ENCODE data around the gene WAC. TPM values are rescaled to one million over a fixed set of nuclear protein-coding genes. Genes with fewer than 3 reads are reported as not detected.

The WAC gene
- total and polyA plus RNA-seq, 9 of the 15 experiments (the other 6 are each of a cell fraction or from before 2014, with no cell fraction given): 24.8 to 123 (median 78.2) TPM

DNA sequence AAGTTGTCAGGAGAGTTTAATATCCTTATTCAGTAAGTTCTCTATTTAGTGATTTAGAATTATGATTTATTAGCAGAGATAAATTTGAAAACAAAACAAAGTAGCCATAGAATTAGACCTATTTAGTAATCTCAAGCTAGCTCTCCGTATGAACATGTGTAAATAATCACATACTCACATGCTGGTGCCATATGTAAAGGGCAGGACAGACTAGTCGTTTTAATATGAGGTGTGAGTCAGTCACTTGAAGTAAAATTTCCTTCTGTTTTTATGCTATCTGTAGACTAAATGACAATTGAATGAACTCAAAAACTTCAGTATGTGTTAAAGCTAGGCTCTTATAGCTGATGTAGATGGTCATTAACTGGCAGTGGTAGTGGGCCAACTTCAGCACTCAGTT lies 67.1 kb downstream of the WAC start:
- FAIRE-seq (no peak), ATAC-seq (no peak), DNase-seq (ENCODE audit: extremely low read depth in 1 of 4, low spot score in 3 of 4) (no peak)
- H3K9me1 ChIP-seq (ENCODE audit: control insufficient read depth, insufficient read depth, low read length): no peaks in the 10 kb centered on the region
- no peaks in the 10 kb centered on the region for H3K27me3 ChIP-seq (ENCODE audit: control insufficient read depth in 2 of 2, insufficient read depth in 2 of 2, low read length in 2 of 2)
- H3K4me2 ChIP-seq (ENCODE audit: insufficient read depth, low read length): no peak overlapping the region
- H2AFZ ChIP-seq (ENCODE audit: low read depth, low read length): no peak overlapping the region
- 78% methylated on average over 2 of the region's 2 CpGs for WGBS (ENCODE audit: insufficient coverage, low coverage, missing lambda C conversion rate)
- no peaks in the 10 kb centered on the region for H3K4me1 ChIP-seq (replicated peaks in 1 of 2; ENCODE audit: control insufficient read depth in 2 of 2, insufficient read depth in 2 of 2, low read length in 2 of 2)
- ChIA-PET CTCF (ENCODE audit: low intra/inter-chr PET ratio) (no interaction called here), POLR2A (no interaction called here)
- no TSS peak for BruUV-seq (replicated peaks)
- peaks cover 90% of the 10 kb centered on the region for H3K36me3 ChIP-seq (ENCODE audit: control insufficient read depth, insufficient read depth, low read length)
- intact Hi-C loops (cut with micrococcal nuclease) (no loop called here), in situ Hi-C loops (cut with MboI) (no loop called here)
- H4K20me1 ChIP-seq (replicated peaks; ENCODE audit: control insufficient read depth, insufficient read depth, low read length): peaks cover 5% of the 10 kb centered on the region; the same call in 1 of the 2 replicates
- H3K27ac ChIP-seq (ENCODE audit: extremely low read depth, low read depth, low read length): no peak overlapping the region
- no peak overlapping the region for H3K4me3 ChIP-seq
- H3K9ac ChIP-seq (ENCODE audit: insufficient read depth in 1 of 2, low read depth in 2 of 2, low read length in 2 of 2): no peak overlapping the region
- peaks cover 94% of the 10 kb centered on the region for H3K79me2 ChIP-seq (ENCODE audit: control insufficient read depth, insufficient read depth, low read length)
- no peaks in the 10 kb centered on the region for H3K9me3 ChIP-seq (replicated peaks; ENCODE audit: control insufficient read depth, insufficient read depth, low read depth, low read length)
- no peak for TF ChIP-seq RFX1 (IDR thresholded peaks at IDR 0.05)
- TF ChIP-seq ZC3H8 (IDR thresholded peaks at IDR 0.05): no peak
- TF ChIP-seq TAF9B (IDR thresholded peaks at IDR 0.05; ENCODE audit: partially characterized antibody): no peak
- TF ChIP-seq ZNF561 (CRISPR knock-in tag; conservative IDR thresholded peaks at IDR 0.05): no peak
- TF ChIP-seq ZNF75A (CRISPR knock-in tag; IDR thresholded peaks at IDR 0.05): no peak
- TF ChIP-seq HLTF (IDR thresholded peaks at IDR 0.05): no peak
- no peak for TF ChIP-seq DPF2 (IDR thresholded peaks at IDR 0.05)
- no peak for TF ChIP-seq WHSC1 (IDR thresholded peaks at IDR 0.05; ENCODE audit: low read length)
- TF ChIP-seq TAF7 (tag; IDR thresholded peaks at IDR 0.05): no peak
- TF ChIP-seq, protein P1, sequence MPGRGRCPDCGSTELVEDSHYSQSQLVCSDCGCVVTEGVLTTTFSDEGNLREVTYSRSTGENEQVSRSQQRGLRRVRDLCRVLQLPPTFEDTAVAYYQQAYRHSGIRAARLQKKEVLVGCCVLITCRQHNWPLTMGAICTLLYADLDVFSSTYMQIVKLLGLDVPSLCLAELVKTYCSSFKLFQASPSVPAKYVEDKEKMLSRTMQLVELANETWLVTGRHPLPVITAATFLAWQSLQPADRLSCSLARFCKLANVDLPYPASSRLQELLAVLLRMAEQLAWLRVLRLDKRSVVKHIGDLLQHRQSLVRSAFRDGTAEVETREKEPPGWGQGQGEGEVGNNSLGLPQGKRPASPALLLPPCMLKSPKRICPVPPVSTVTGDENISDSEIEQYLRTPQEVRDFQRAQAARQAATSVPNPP (IDR thresholded peaks at IDR 0.05; ENCODE audit: borderline replicate concordance, insufficient read depth, insufficient read length): no peak
- TF ChIP-seq RBM34 (IDR thresholded peaks at IDR 0.05; ENCODE audit: borderline replicate concordance, insufficient read depth, low read length): no peak
- TF ChIP-seq ASH1L (IDR thresholded peaks at IDR 0.05; ENCODE audit: borderline replicate concordance, low read depth, partially characterized antibody): no peak
- TF ChIP-seq RB1 (IDR thresholded peaks at IDR 0.05; ENCODE audit: low read depth): no peak
- TF ChIP-seq ZNF277 (CRISPR knock-in tag; IDR thresholded peaks at IDR 0.05; ENCODE audit: borderline replicate concordance): no peak
- TF ChIP-seq, protein P2, sequence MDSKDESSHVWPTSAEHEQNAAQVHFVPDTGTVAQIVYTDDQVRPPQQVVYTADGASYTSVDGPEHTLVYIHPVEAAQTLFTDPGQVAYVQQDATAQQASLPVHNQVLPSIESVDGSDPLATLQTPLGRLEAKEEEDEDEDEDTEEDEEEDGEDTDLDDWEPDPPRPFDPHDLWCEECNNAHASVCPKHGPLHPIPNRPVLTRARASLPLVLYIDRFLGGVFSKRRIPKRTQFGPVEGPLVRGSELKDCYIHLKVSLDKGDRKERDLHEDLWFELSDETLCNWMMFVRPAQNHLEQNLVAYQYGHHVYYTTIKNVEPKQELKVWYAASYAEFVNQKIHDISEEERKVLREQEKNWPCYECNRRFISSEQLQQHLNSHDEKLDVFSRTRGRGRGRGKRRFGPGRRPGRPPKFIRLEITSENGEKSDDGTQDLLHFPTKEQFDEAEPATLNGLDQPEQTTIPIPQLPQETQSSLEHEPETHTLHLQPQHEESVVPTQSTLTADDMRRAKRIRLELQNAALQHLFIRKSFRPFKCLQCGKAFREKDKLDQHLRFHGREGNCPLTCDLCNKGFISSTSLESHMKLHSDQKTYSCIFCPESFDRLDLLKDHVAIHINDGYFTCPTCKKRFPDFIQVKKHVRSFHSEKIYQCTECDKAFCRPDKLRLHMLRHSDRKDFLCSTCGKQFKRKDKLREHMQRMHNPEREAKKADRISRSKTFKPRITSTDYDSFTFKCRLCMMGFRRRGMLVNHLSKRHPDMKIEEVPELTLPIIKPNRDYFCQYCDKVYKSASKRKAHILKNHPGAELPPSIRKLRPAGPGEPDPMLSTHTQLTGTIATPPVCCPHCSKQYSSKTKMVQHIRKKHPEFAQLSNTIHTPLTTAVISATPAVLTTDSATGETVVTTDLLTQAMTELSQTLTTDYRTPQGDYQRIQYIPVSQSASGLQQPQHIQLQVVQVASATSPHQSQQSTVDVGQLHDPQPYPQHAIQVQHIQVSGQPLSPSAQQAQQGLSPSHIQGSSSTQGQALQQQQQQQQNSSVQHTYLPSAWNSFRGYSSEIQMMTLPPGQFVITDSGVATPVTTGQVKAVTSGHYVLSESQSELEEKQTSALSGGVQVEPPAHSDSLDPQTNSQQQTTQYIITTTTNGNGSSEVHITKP (IDR thresholded peaks at IDR 0.05; ENCODE audit: partially characterized antibody): no peak
- TF ChIP-seq ZNF436 (CRISPR knock-in tag; IDR thresholded peaks at IDR 0.05): no peak
- TF ChIP-seq ZNF444 (CRISPR knock-in tag; IDR thresholded peaks at IDR 0.05): no peak

All from K562 (cell line).